ENCODE data around the gene ITGA6. TPM values are rescaled to one million over a fixed set of nuclear protein-coding genes. Genes with fewer than 3 reads are reported as not detected.

ITGA6 gene
- total RNA-seq, 4 donors from 2014 or later, result 201 to 357 (median 225) TPM

GRCh38 chr2:172465417-172466334 lies 38.3 kb downstream of the ITGA6 start:
- Histone ChIP-seq H3K27me3 (no peaks in the 10 kb centered on the region), H3K4me3 (no peak overlapping the region), H3K9me3 (no peaks in the 10 kb centered on the region), H3K27ac (peak overlapping the region in 2 of 4 donors; percentile 67 to 75), H3K4me1 (peaks cover 5 to 49% (median 20%) of the 10 kb centered on the region in 4 donors), H3K36me3 (peaks cover 0 to 32% (median 0%) of the 10 kb centered on the region in 3 donors)
- DNase-seq, result peak; percentile 65 to 89 (median 67)
- TF ChIP-seq, protein P1, sequence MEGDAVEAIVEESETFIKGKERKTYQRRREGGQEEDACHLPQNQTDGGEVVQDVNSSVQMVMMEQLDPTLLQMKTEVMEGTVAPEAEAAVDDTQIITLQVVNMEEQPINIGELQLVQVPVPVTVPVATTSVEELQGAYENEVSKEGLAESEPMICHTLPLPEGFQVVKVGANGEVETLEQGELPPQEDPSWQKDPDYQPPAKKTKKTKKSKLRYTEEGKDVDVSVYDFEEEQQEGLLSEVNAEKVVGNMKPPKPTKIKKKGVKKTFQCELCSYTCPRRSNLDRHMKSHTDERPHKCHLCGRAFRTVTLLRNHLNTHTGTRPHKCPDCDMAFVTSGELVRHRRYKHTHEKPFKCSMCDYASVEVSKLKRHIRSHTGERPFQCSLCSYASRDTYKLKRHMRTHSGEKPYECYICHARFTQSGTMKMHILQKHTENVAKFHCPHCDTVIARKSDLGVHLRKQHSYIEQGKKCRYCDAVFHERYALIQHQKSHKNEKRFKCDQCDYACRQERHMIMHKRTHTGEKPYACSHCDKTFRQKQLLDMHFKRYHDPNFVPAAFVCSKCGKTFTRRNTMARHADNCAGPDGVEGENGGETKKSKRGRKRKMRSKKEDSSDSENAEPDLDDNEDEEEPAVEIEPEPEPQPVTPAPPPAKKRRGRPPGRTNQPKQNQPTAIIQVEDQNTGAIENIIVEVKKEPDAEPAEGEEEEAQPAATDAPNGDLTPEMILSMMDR (IDR thresholded peaks at IDR 0.05), result peak; percentile 70 to 98 (median 88)
- no peak for TF ChIP-seq POLR2A (IDR thresholded peaks at IDR 0.05)

DNA sequence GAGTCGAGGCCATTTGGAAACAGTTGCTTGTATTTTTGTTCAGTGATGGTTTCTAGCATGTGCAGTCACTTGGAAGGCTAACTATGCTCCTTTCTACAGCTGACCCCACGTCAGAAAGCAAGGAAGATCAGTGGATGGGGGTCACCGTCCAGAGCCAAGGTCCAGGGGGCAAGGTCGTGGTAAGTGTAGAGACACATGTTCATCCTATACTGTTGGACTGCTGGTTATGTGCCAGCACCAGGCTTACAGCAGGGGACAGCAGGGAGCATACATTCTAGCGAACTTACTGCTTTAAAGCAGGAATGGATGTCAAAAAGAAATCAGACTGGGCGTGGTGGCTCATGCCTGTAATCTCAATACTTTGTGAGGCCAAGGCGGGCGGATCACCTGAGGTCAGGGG lies 40.0 kb downstream of the ITGA6 start:
- H3K27ac ChIP-seq, result no peak overlapping the region
- H3K4me3 ChIP-seq, result no peak overlapping the region
- H3K4me1 ChIP-seq, result peaks cover 5 to 32% (median 15%) of the 10 kb centered on the region in 4 donors
- no peak for TF ChIP-seq POLR2A (IDR thresholded peaks at IDR 0.05)
- TF ChIP-seq, protein P1 (IDR thresholded peaks at IDR 0.05), result peak in 3 of 6 experiments; percentile 9 to 19 (median 9)
- H3K9me3 ChIP-seq, result no peaks in the 10 kb centered on the region
- H3K36me3 ChIP-seq, result peaks cover 0 to 47% (median 0%) of the 10 kb centered on the region in 3 donors
- no peak for DNase-seq
- no peaks in the 10 kb centered on the region for H3K27me3 ChIP-seq

DNA sequence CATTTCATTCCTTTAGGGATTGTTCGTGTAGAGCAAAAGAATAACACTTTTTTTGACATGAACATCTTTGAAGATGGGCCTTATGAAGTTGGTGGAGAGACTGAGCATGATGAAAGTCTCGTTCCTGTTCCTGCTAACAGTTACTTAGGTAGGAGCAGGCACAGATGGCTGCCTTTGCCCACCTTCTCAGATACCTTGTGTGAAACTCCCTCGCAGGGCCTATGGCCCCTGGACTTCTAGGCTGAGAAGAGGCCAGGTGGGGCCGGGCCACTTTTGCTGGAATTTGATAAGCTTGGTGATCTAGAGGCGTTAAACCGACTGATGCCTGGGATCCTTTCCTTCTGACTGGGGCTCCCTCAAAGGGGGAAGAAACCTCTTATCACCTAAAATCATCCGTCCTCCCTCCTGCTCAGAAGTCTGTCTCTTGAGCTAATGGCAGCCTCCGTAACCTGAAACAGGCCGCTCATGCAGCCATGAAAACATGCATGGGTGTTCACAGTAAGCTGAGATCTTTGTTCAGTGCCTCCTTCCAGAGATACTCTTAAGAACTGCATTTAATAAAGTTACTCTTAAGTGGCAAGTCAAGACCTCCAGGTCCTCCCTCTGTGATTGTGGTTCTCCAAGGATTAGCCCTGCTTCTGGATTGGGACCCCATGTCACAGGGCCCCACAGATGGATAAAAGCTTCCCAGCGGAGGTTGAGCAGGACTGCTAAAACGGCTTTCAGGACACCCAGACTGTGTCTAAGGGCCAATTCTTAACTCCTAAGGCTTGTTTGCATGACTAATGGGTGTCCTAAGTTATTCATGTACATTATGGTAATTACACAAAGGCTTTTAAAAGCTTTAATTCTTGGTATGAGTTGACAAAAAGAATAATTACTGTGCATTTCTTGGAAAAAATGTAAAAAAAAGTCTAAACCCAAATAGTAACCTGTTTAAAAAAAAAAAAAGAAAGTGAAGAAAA lies 43.9 kb downstream of the ITGA6 start:
- Histone ChIP-seq H3K9me3 (no peaks in the 10 kb centered on the region), H3K36me3 (peaks cover 0 to 65% (median 0%) of the 10 kb centered on the region in 3 donors), H3K27me3 (no peaks in the 10 kb centered on the region)

GRCh38 chr2:172472446-172473033 lies 45.2 kb downstream of the ITGA6 start:
- Histone ChIP-seq H3K4me3 (no peak overlapping the region), H3K9me3 (no peaks in the 10 kb centered on the region), H3K4me1 (no peaks in the 10 kb centered on the region), H3K27ac (no peak overlapping the region), H3K27me3 (no peaks in the 10 kb centered on the region), H3K36me3 (peaks cover 0 to 62% (median 0%) of the 10 kb centered on the region in 3 donors)
- DNase-seq, result no peak
- TF ChIP-seq, protein P1 (IDR thresholded peaks at IDR 0.05), result no peak
- no peak for TF ChIP-seq POLR2A (IDR thresholded peaks at IDR 0.05)

More for the DNA sequence above, 43.9 kb downstream of the ITGA6 start:
- Histone ChIP-seq H3K4me3 (no peak overlapping the region), H3K4me1 (no peaks in the 10 kb centered on the region), H3K27ac (no peak overlapping the region)
- no peak for TF ChIP-seq POLR2A (IDR thresholded peaks at IDR 0.05)
- TF ChIP-seq, protein P1 (IDR thresholded peaks at IDR 0.05), result no peak
- no peak for DNase-seq

DNA sequence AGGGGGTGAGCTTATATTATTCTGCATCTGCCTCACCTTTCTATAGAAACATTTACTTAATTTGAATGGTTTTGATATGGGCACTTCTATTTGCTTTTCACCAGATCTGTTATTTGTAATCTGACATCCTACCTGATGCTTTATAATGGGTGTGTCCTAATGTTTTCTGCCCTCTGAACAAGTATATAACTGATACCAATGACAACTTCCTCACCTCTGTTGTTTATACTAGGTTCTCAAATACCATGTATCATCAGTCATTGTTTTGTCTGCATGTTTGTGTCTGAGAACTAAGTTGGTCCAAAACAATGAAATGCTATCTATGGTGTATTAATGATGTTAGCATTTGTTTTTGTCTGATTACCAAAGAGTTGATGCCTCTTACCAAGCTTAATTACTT lies 45.8 kb downstream of the ITGA6 start:
- Histone ChIP-seq H3K9me3 (no peaks in the 10 kb centered on the region), H3K4me3 (no peak overlapping the region), H3K27ac (no peak overlapping the region), H3K27me3 (no peaks in the 10 kb centered on the region), H3K4me1 (no peaks in the 10 kb centered on the region), H3K36me3 (peaks cover 0 to 60% (median 0%) of the 10 kb centered on the region in 3 donors)
- DNase-seq, result no peak
- TF ChIP-seq, protein P1 (IDR thresholded peaks at IDR 0.05), result no peak
- TF ChIP-seq POLR2A (IDR thresholded peaks at IDR 0.05), result no peak

Measured in Peyer's patch (tissue), 4 donors.